ENCODE results near the gene CYYR1.

DNA sequence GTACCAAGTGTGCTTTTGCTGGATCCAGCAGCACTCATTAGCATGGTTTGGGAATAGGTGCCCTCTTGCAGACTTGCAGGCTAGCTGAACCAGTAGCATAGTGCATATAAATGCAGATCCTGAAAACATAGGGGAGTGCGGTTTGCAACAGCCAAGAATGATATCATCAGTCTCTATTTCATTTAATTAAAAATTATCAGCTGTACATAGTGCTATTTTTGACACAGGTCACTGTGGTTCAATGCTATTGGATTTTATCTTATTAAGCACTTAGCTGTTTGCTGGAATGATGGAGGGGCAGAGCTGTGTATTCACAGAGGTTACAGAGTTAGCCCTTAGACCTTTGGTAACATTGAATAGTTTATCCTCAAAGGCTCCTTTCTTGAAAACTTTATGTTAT lies 43.6 kb downstream of the CYYR1 start:
- TF ChIP-seq EZH2 (IDR thresholded peaks at IDR 0.05; ENCODE audit: insufficient read depth, poor library complexity, severe bottlenecking) (no peak), EZH2phosphoT487 (IDR thresholded peaks at IDR 0.05; ENCODE audit: insufficient read depth, low read depth) (no peak)
